Endodermal cell (in vitro differentiated cells): ENCODE results near the gene SPATA25. TPM values are rescaled to one million over a fixed set of nuclear protein-coding genes. Genes with fewer than 3 reads are reported as not detected.

ENCODE experiments used
- DNase-seq: peaks from one replicate; pipeline ENCODE4 v3.0.0-alpha.2; 2017
- H3K27ac ChIP-seq: 2 replicates; pipeline ENCODE4 v1.5.1; 2013; ENCODE audit warnings: mild to moderate bottlenecking, low read depth, low read length, moderate library complexity
- H3K27me3 ChIP-seq: 2 replicates; pipeline ENCODE4 v1.6.1; 2013; ENCODE audit warnings: mild to moderate bottlenecking, low read length, moderate library complexity; ENCODE audit not compliant: insufficient read depth, control insufficient read depth, poor library complexity, severe bottlenecking
- H3K36me3 ChIP-seq: 2 replicates; pipeline ENCODE4 v1.7.0; 2013; ENCODE audit warnings: mild to moderate bottlenecking, low read length, moderate library complexity; ENCODE audit not compliant: control insufficient read depth, insufficient read depth
- H3K4me1 ChIP-seq: one replicate; pipeline ENCODE4 v1.7.0; 2013; ENCODE audit warnings: low read length; ENCODE audit not compliant: control insufficient read depth, insufficient read depth
- H3K4me3 ChIP-seq: 2 replicates; pipeline ENCODE4 v1.5.1; 2013; ENCODE audit warnings: mild to moderate bottlenecking, low read length, moderate library complexity
- H3K9ac ChIP-seq: 2 replicates; pipeline ENCODE4 v1.6.1; 2013; ENCODE audit warnings: mild to moderate bottlenecking, low read length, moderate library complexity; ENCODE audit not compliant: poor library complexity, severe bottlenecking; ENCODE audit errors: extremely low read depth
- H3K9me3 ChIP-seq: 2 replicates; pipeline ENCODE4 v1.6.1; 2013; ENCODE audit warnings: mild to moderate bottlenecking, low read length, moderate library complexity; ENCODE audit not compliant: control insufficient read depth
- H3K27ac Mint-ChIP-seq: 2 replicates; pipeline ENCODE4 v1.8.0; 2020; ENCODE audit warnings: mixed read lengths
- H3K27me3 Mint-ChIP-seq: 2 replicates; pipeline ENCODE4 v1.8.0; 2021; ENCODE audit warnings: mild to moderate bottlenecking, mixed read lengths; ENCODE audit not compliant: insufficient read depth
- H3K36me3 Mint-ChIP-seq: 2 replicates; pipeline ENCODE4 v1.8.0; 2020; ENCODE audit warnings: low read depth, mixed read lengths
- H3K4me1 Mint-ChIP-seq: 2 replicates; pipeline ENCODE4 v1.8.0; 2020; ENCODE audit warnings: mixed read lengths
- H3K4me3 Mint-ChIP-seq: 2 replicates; pipeline ENCODE4 v1.8.0; 2020; ENCODE audit warnings: mild to moderate bottlenecking, moderate library complexity, mixed read lengths
- H3K9me3 Mint-ChIP-seq: 2 replicates; pipeline ENCODE4 v1.8.0; 2020; ENCODE audit warnings: mild to moderate bottlenecking, mixed read lengths
- WGBS, 2 experiments: methylation state at CpG; one replicate each; pipeline versions ENCODE4 v1.1.5 to v1.1.7; 2013; ENCODE audit warnings: missing lambda C conversion rate in 2 of 2, mixed read lengths in 1 of 2; ENCODE audit not compliant: insufficient coverage in 1 of 2, insufficient read length in 1 of 2; 5-methylcytosine and 5-hydroxymethylcytosine counted together
- total RNA-seq, 2 donors: library from RNA; stranded (reverse); fragmentation: NEBNext Ultra II Directional in 1 of 2; extraction: Animal tissue kit (Norgen Biotek cat#: 25700) in 1 of 2; gene quantifications; 2 replicates in 1 of 2; 3 replicates in 1 of 2; pipeline ENCODE4 v1.2.1, GENCODE V29; 2021
- TF ChIP-seq, protein P1 (sequence below): fragments of 200-600 bp; sonication (generic); conservative IDR thresholded peaks from 2 replicates; pipeline ENCODE4 v1.5.0; 2021; ENCODE audit warnings: antibody characterized with exemption, mild to moderate bottlenecking

The SPATA25 gene
- total RNA-seq, 2 donors from 2014 or later = 2.2 to 2.6 TPM

DNA sequence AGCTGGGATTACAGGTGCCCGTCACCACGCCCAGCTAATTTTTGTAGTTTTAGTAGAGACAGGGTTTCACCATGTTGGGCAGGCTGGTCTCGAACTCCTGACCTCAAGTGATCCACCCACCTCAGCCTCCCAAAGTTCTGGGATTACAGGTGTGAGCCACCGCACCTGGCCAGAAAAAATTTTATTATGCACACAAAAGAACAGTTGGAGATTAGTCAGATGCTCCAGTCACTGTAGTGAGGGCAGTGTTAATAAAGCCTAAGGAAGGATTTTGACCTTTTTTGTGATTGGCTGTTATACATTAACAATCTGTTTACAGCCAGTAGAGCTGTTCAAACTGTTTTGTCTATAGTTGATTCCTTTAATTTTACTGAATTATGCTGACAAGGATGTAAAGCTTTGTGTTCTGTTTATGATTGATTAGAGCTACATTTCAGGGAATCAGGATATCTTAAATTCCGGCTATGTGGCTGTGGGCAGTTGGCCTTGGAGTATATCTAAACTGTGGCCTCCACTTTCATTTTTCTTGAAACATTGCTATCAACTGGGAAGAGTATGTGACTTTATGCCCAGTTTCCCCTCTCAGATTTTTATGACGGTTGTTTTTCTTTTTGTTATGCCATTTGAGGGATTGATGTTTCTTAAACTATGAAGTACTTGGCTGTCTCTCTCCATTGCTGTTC, 20.1 kb downstream of the SPATA25 start:
- no peak overlapping the region for H3K27ac ChIP-seq
- no peaks in the 10 kb centered on the region for H3K27me3 ChIP-seq
- no peaks in the 10 kb centered on the region for H3K36me3 ChIP-seq
- no peak for DNase-seq
- no peaks in the 10 kb centered on the region for H3K9me3 ChIP-seq
- H3K4me1 ChIP-seq = no peaks in the 10 kb centered on the region
- 97% methylated on average over 6 of the region's 6 CpGs; no CpG with 5 or more reads in 1 of the 2 experiments for WGBS, 2 experiments
- TF ChIP-seq, protein P1, sequence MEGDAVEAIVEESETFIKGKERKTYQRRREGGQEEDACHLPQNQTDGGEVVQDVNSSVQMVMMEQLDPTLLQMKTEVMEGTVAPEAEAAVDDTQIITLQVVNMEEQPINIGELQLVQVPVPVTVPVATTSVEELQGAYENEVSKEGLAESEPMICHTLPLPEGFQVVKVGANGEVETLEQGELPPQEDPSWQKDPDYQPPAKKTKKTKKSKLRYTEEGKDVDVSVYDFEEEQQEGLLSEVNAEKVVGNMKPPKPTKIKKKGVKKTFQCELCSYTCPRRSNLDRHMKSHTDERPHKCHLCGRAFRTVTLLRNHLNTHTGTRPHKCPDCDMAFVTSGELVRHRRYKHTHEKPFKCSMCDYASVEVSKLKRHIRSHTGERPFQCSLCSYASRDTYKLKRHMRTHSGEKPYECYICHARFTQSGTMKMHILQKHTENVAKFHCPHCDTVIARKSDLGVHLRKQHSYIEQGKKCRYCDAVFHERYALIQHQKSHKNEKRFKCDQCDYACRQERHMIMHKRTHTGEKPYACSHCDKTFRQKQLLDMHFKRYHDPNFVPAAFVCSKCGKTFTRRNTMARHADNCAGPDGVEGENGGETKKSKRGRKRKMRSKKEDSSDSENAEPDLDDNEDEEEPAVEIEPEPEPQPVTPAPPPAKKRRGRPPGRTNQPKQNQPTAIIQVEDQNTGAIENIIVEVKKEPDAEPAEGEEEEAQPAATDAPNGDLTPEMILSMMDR = no peak
- H3K4me3 Mint-ChIP-seq = no peak overlapping the region
- H3K4me1 Mint-ChIP-seq = peaks cover 5% of the 10 kb centered on the region
- no peak overlapping the region for H3K9ac ChIP-seq
- H3K27ac Mint-ChIP-seq = no peak overlapping the region
- H3K36me3 Mint-ChIP-seq = peaks cover 4% of the 10 kb centered on the region
- H3K9me3 Mint-ChIP-seq = no peaks in the 10 kb centered on the region
- H3K27me3 Mint-ChIP-seq = no peaks in the 10 kb centered on the region
- H3K4me3 ChIP-seq = no peak overlapping the region

DNA sequence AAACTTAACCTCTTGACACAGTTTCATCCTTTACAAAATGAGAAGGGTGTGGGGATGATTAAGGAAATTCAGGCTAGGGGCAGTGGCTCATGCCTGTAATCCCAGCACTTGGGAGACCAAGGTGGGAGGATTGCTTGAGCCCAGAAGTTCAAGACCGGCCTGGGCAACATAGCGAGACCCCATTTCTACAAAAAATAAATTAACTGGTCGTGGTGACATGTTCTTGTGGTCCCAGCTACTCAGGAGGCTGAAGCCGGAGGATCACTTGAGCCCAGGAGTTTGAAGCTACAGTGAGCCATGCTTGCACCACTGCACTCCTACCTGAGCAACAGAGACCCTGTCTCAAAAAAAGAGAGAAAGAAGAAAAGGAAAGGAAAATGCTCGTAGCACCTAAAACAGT, 21.0 kb downstream of the SPATA25 start:
- TF ChIP-seq, protein P1 = no peak
- Histone ChIP-seq H3K36me3 (no peaks in the 10 kb centered on the region), H3K4me3 (no peak overlapping the region), H3K27ac (no peak overlapping the region), H3K9ac (no peak overlapping the region), H3K27me3 (no peaks in the 10 kb centered on the region), H3K4me1 (no peaks in the 10 kb centered on the region), H3K9me3 (no peaks in the 10 kb centered on the region)
- no peak for DNase-seq
- no peak overlapping the region for H3K27ac Mint-ChIP-seq
- peaks cover under 1% of the 10 kb centered on the region for H3K4me1 Mint-ChIP-seq
- H3K4me3 Mint-ChIP-seq = no peak overlapping the region
- peaks cover 4% of the 10 kb centered on the region for H3K36me3 Mint-ChIP-seq
- no peaks in the 10 kb centered on the region for H3K9me3 Mint-ChIP-seq
- WGBS, 2 experiments = 90 to 93% methylated on average over 3 to 5 of the region's 5 CpGs
- H3K27me3 Mint-ChIP-seq = no peaks in the 10 kb centered on the region

DNA sequence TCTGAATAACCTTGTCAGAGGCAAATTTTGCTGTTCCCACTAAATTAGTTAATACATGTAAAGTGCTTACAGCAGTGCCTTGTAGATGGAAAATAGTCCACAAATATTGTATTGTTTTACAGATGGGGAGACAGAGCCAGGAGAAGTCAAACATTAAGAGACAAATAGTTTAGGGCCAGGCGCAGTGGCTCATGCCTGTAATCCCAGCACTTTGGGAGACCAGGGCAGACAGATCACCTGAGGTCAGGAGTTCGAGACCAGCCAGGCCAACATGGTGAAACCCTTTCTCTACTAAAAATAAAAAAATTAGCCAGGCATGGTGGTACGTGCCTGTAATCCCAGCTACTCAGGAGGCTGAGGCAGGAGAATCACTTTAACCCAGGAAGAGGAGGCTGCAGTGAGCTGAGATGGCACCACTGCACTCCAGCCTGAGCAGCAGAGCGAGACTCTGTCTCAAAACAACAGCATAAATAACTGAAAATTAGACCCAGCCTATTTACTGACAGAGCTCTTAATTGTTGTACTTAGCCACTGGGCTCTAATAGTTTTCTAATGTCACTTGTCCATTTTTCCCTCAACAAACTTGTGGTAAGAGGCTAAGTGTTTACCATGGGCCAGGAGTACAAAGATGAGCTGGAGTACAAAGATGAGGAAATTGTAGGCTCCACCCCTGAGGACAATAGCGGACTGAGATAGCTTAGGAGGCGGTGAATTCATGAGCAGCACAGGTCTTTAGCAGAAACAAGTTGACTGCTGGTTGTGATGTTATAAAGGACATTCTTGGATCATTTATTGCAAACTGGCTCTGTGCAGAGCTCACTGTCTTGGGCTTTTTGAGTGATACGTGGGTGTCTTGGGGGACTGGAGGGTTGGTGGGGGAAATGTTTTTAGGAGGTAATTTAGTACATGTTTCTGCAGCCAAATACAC, 23.6 kb downstream of the SPATA25 start:
- TF ChIP-seq, protein P1 = no peak
- 94% methylated on average over 6 to 7 of the region's 7 CpGs for WGBS, 2 experiments
- H3K27ac Mint-ChIP-seq = no peak overlapping the region
- peaks cover 14% of the 10 kb centered on the region for H3K4me1 Mint-ChIP-seq
- H3K27me3 ChIP-seq = no peaks in the 10 kb centered on the region
- H3K27ac ChIP-seq = no peak overlapping the region
- no peaks in the 10 kb centered on the region for H3K9me3 Mint-ChIP-seq
- no peak overlapping the region for H3K4me3 ChIP-seq
- H3K9me3 ChIP-seq = no peaks in the 10 kb centered on the region
- DNase-seq = no peak
- no peaks in the 10 kb centered on the region for H3K27me3 Mint-ChIP-seq
- H3K4me1 ChIP-seq = no peaks in the 10 kb centered on the region
- peaks cover 9% of the 10 kb centered on the region for H3K36me3 Mint-ChIP-seq
- H3K4me3 Mint-ChIP-seq = no peak overlapping the region
- peaks cover 3% of the 10 kb centered on the region for H3K36me3 ChIP-seq
- no peak overlapping the region for H3K9ac ChIP-seq
